T-helper 2 cell treated with Interferon-gamma antibody and Interleukin-4, amounts not matched to agents 100 ng/mL and 5 ng/mL, for 36 hours (primary cell): ENCODE measurements around the gene ARHGEF19. TPM values are rescaled to one million over a fixed set of nuclear protein-coding genes. Genes with fewer than 3 reads are reported as not detected.

ENCODE experiments used
- intact Hi-C: fragments of 100-400 bp; cut with micrococcal nuclease; formaldehyde crosslinking; loops from one replicate; pipeline ENCODE4 v1.15.1; 2023
- total RNA-seq: library from RNA; stranded (reverse); gene quantifications from 2 replicates; pipeline ENCODE4 v1.2.3, GENCODE V29; 2022

Gene ARHGEF19
- total RNA-seq, 1 donor from 2014 or later = 9.5 TPM

DNA sequence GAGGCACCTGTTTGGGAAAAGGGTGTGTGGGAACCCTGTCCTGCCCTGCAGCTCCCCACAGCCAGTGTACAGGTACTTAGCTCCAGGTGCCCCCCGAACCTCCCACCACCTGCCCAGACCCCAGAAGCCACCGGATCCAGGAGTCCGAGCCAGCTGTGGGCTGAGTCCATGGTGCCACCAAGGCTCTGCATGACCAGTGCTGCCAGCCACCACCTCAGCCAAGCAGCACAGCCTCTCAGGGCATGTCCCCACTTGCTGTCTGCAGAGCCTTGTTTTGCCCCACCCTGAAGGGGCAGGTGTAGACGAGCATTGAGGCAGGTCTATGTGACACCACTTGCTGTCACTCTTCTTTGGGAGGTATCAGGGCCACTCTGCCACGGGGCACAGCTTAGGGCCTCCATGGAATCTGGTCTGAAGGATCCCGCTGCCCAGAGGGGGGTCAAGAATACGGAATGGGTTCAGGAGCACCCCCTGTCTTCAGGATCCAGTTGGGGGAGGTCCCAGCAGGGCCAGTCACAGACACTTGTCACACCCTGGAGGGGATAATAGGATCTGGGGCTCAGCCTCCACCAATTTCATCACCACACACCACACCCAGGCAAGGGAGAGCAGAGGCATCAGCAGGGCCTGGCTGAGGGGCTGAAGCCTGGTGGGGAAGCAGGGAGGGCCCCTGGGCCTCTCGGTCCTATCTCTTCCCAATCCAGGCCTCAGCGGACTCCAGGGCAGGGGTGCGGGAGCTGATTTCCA, 27.7 kb downstream of the ARHGEF19 start:
- intact Hi-C loops = no loop called here

DNA sequence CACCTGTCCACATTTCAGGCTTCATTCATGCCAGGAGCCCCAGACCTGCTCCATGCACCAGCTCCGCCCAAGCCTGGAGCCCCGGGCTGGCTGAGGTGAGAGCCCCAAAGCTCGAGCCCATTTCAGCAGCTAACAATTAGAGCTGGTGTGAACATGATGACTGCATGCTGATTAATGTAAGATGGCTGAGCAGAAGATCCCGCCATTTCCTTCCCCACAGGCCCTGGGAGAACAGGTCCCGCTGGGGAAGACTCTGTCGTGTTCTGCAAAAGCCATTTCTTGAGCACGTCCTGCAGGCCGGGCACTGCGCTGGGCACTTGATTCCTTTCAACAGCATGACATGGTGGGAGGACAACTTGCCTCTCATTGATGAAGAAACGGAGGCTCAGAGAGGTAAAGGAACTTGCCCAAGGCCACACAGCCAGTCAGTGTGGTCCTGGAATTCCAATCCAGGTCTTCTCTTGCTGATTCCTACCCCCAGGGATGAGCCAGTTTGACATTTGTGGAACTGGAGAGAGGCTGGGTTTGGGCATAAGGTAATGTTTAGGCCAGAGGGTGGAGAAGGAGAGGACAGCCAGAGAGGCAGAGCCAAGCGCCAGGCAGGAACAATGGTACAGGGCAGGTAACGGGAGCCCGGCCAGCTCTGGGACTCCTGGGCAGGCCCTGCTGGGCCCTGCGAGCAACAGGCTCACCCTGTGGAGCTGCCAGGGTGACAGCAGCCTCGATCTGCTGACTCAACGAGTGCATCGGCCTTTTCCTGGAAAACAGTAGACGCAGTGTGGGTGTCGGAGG, 28.5 kb downstream of the ARHGEF19 start:
- intact Hi-C loops = no loop called here

DNA sequence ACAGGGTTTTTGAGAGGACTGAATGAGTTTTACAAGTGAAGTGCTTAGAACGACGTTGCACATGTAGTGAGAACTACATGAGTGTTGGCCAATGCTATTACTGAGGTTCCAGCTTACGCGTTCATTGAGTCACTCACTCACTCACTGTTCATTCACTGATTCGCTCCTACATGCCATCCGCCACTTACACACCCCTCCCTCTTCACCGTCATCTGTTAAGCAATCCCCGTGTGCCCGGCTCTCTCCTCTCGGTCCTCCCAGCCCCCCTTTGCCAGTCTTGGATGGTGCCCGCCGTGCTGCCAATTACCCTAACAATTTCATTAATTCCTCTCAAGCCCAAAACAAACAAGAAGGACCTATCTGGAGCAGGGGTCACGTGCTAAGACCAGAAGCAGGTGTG, 29.3 kb downstream of the ARHGEF19 start:
- intact Hi-C loops = no loop called here

DNA sequence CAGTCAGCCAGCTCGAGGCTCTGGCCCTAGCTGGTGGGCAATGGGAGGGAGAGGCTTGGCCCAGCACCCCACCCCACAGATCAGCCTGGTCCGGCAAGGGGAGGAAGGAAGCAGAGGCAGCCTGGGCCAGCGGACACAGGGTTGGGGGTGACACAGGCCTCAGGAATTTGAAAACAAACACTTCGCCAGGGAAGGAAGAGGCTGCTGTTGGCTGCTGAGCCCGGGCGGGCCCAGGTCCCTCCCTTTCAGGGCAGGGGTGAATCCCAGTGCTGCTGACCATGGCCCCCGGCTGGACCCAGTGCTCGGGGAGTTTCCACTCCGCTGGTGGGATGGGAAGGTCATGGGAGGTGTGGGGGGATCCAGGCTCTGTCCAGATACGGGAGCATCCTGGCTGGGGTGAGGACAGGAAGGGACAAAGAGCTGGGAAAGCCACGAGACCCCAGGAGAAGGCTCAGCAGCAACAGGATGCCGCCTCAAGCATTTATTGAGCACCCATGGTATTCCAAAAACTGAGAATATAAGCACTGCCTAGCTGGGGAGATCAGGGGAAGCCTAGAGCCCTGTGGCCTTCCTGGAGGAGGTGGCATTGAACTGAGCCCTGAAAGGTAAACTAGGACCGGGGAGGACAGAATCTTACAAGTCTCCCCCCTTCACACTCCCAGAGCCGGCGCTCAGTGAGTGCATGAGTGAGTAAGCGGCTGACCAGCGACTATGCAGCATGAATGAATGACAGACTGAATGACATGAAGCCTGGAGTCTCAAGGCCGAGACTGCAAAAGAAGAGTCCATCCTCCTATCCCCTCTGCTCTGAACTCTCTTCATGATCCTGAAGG, 30.3 kb downstream of the ARHGEF19 start:
- intact Hi-C loops = no loop called here

GRCh38 chr1:16180291-16180824, 32.1 kb downstream of the ARHGEF19 start:
- intact Hi-C loops = no loop called here

DNA sequence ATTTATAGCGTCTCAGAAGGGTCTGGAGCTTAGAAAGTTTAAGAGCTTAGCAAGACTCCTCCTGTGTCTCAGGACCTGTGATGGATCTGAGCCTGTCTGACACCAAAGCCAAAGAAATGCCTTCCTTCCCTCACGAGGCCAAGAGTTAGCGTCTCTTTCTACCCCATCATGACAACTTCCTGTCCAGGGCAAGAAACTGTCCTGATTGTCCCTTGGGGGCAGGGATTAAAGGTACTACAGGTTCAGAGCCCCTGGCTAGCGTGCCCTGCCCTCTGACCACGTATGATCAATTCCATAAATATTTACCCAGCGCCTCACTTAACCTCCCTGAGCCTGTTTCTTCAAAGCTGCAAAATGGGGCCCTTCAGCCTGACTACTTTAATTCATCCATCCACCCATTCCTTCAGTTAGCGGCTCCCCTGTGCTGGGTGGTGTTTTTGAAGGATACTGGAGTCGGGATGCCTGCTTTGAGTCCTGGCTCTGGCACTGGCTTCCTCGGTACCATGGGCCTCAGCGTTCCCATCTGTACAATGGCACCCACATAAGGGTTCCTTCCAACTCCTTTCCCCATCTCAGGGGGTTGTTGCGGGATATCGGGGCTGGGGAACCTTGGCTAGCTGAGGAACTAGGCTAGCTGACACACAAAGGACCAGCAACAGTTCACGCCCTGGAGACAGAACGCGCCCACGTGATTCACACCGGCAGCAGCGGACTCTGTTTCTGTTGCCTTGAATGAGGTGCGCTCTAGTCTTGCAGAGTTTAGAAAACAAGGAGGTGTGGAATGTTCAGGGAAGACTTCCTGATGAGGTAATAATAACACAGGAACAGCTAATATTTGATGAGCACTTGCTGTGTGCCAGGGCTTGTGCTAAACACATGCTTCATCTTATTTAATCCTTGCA, 33.6 kb downstream of the ARHGEF19 start:
- intact Hi-C loops = no loop called here

- intact Hi-C loops = no loop called here
These were observed 35.1 kb downstream of the ARHGEF19 start for GRCh38 chr1:16177306-16177705.

- intact Hi-C loops = no loop called here
These were observed 35.8 kb downstream of the ARHGEF19 start for GRCh38 chr1:16176653-16177052.

GRCh38 chr1:16175610-16176553, 36.6 kb downstream of the ARHGEF19 start:
- intact Hi-C loops = no loop called here

- intact Hi-C loops = no loop called here
These were observed 37.4 kb downstream of the ARHGEF19 start for GRCh38 chr1:16174886-16175598.

DNA sequence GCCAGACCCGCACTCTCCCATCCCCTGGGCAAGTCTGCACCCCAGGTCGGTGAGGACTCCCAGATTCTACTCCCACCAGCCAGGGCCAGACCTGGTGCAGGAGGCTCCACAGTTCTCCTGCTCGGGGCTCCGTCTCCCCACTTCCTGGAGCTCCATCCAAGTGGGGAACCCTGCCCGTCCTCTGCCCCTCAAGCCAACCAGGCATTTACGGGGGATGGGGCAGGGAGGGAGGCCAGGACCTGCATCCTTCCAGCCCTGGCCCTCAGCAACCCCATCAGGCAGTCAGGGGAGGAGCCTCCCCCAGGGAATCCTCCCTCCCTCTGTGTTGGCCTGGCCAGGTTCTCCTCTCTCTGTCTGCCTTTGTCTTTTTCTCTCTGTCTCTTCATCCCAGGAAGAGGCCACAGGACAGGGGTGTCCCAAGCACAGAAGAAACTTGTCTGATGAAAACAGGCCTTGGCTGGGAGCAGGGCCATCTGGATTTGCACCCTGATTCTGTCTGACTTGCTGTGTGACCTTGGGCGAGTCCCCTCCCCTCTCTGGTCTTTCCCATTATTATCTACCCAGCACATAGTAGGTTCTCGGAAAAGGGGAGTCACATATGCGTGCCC, 38.1 kb downstream of the ARHGEF19 start:
- intact Hi-C loops = no loop called here

DNA sequence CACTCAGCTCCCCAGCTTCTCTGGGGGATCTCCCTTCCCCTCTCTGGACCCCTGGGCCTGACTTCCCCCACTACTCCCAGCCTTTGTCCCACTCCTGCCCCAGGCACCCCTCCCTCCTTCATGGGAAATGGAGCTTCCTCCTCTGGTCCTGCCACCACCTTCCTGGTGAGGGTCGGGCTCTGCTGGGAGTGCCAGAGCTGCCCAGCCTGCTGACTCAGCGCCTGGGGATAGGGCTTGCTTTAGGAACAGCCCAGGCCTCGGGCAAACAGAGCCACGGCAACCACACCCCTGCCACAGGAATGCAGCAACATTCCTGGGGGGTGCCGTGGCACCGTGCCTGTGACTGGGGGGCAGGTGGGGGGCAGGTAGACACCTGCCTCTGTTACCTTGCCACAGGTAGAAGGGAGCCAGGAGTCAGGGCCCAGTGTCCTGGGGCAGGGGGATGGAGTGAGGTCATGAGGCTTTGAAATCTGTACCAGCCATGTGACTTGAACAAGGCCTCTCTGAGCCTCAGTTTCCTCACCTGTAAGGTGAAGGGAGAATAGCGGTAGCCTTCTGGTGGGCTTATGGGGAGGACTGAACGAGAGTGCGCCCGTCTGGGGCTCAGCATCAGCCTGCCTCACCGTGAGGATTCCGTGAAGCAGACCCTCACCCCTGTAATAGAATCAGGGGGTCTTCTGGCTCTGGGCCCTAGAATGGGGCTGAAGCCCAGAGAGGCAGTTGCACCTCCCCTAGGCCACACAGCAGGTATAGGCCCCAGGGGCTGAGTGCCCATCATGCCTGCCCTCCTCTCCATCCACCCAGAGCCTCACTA, 38.8 kb downstream of the ARHGEF19 start:
- intact Hi-C loops = no loop called here

DNA sequence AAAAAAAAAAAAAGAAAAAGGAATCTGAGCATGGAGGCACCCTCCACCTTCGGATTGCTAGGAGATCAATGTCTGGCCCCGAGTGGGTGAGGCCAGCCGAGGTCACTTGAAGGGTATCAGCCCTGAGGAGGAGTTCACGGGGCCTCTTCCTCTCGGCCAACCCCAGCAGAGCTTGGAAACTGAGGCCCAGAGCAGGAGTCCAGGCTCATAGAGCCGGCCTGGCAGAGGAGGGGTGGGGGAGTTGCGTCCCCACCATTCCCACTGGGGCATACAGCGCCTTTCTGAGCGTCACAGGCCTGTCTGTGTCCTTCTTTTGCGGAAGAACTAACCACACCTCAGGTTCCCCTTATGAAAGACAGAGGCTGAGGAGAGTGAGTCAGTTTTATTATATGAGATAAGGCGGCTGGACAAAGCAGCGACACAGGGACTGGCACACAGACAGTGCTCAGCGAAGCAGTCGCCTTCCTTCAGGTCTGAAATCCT, 39.4 kb downstream of the ARHGEF19 start:
- intact Hi-C loops = no loop called here

DNA sequence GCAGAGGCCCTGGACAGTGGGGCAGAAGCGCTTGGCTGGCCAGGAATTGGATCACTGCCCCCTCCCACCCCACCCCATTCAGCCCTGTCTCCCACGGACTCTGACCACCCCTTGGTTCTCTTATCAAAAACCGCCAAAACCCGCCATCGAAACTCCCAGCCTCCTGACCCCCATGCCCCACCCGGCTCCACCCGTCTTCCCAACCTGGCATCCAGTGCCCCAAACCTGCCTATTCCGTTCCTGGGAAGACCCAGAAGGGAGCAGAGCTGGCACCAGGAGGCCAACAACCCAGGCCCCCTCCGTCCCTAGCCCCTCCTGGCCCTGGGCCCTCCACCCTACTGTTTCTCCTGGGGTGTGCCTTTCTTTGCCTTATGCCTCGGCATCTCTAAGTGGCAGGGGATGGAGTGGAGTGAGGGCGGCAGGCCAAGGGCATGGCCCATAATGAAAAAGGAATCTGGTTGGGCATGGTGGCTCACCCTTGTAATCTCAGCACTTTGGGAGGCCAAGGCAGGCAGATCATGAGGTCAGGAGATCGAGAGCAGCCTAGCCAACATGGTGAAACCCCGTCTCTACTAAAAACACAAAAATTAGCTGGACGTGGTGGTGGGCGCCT, 40.1 kb downstream of the ARHGEF19 start:
- intact Hi-C loops = no loop called here

DNA sequence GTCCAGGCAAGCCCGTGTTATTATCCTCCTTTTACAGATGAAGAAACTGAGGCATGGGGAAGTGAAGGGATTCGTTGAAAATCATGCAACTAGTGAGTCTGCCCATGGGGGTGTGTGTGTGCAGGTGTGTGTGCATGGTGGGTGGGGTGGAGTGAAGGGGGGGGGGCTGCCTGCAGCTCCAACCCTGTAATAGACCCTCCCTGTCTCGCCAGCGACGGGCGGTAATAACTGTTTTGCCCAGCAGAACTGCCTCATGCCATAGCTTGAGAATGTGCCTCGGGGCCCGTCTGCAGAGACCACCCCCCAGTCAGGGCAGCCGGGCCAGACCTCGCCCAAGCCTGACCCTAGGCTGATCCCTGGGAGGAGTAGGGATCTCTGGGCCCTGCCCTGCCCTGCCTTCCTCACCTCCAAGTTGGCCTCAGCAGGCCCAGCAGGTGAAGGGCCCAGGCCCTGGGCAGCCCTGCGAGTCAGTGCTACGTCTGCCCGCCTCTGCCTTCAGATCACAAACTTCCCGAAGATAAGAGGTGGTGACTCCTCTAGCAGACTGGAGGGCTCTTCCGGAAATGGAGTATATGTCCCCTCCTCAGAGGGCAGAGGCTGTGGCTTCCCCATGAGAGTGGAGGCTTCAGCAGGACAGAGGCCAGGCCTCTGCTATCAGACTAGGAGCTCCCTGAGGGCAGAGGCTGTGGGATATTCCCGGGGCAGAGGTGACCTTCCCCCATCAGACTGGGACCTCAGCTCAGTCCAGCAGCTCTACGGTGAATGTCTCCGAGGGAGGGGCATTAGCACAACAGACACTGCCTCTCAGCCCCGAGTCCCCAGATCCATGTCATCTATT, 40.9 kb downstream of the ARHGEF19 start:
- intact Hi-C loops = no loop called here

GRCh38 chr1:16170283-16170673, 42.2 kb downstream of the ARHGEF19 start:
- intact Hi-C loops = no loop called here
